Measurements from ENCODE around the gene ZNF792.
"Not testable (repeated sequence)": the region's sequence is repeated elsewhere in the genome, so short reads cannot be mapped to it uniquely, and the experiment has no call there.

The ZNF792 gene

GRCh38 chr19:34999498-35000337 lies 35.7 kb upstream of the ZNF792 start, which contains the start of gene GRAMD1A:
TSS of gene GRAMD1A (plus strand) at chr19:35000323. CDS start at chr19:35000479, 156 bp downstream.
- DNase-seq, result peak in 53 of 56 donors; percentile 26 to 87 (median 68)

- no peak for DNase-seq
Observed at GRCh38 chr19:34998777-34999497, 34.9 kb upstream of the ZNF792 start.

- not testable (repeated sequence) for DNase-seq
Observed at GRCh38 chr19:34998224-34998623, 34.2 kb upstream of the ZNF792 start.

DNA sequence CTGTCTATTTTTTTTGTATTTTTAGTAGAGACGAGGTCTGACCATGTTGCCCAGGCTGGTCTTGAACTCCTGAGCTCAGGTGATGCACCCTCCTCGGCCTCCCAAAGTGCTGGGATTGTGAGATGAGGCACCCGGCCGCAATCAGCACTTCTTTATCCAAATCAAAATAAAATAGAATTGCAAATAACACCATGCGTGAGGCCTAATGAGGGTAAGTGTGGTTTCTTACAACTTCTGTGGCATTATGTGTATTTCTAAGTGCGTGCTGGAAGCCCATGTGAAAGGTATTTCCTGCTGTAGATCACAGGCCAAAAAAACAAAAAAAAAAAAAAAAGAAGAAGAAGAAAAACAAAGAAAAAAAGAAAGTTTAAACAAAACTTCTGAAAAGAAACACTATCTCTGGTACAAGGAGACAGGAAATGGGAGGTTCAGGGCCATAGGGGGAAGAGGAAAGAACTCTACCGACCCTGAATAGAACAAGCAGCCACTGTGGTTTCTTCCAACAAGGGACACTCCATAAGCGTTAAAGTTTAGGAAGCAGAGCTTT lies 33.1 kb upstream of the ZNF792 start:
- no peak for DNase-seq

DNA sequence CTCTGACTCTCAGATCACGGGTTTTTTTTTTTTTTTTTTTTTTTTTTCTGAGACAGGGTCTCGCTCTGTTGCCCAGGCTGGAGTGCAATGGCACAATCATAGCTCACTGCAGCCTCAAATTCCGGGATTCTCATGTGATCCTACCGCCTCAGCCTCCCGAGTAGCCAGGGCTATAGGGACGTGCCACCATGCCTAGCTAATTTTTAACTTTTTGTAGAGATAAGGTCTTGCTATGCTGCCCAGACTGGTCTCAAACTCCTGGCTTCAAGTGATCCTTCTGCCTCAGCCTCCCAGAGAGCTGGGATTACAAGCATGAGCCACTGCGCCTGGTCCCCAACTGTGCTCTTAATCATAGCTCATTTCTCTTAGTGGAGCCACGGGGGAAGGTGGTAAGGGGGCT lies 31.5 kb upstream of the ZNF792 start:
- DNase-seq, result no peak

DNA sequence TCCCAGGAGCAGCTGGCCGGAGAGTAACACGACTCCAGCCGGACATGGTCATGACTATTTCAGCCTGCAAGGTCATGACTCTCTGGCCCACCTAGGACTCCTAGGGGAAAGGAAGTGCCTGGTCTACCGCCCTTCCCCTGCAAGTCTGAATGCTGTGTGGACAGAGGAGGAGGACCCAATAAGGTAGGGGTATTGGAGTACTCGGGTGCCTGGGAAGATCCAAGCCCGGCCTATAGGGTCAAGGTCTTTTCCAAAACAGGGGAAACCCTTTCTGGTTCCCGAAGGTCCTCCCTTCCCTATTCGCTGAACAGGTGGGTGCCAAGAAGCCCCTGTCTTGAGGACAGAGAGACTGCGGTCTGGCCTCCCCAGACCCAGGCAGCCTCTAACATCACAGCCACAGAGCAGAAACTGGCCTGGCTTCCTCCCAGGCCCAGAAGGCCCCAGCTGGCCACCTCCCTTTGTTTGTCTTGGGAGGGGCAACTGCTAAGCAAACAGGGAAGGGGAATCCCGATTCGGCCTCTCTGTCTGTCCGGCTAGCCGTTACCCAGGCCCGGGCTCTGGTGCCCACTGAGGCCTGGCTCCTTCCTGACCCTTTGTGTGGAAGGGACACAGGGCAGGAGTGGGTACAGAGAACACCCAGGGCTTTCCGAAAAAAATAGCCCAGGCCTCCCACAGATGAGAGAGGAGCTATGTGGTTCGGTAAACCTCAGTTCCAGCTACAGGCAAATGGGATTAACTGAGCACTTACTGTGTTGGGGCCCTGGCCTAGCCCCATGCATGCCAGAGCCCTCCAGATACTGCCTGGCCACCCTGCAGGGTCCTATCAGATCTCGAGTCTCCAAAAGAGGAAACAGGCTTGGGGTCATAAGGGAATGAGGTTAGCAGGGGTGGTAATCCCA lies 30.9 kb upstream of the ZNF792 start:
- DNase-seq, result no peak

GRCh38 chr19:34994286-34994642 lies 30.2 kb upstream of the ZNF792 start:
- no peak for DNase-seq

DNA sequence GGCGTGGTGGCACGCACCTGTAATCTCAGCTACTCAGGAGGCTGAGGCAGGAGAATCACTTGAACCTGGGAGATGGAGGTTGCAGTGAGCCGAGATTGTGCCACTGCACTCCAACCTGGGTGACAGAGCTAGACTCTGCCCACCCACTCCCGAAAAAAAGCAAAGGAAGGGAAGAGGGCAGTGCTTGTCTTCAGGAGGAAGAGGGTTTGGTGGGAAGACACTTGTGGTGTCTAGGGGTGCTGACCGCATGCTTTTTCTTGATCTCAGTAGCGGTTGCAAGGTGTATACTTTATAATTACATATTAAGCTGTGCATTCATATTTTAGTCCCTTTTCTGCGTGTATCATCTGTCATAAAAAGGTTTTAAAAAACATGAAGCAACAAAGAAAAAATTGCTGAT lies 28.6 kb upstream of the ZNF792 start:
- not testable (repeated sequence) for DNase-seq

DNA sequence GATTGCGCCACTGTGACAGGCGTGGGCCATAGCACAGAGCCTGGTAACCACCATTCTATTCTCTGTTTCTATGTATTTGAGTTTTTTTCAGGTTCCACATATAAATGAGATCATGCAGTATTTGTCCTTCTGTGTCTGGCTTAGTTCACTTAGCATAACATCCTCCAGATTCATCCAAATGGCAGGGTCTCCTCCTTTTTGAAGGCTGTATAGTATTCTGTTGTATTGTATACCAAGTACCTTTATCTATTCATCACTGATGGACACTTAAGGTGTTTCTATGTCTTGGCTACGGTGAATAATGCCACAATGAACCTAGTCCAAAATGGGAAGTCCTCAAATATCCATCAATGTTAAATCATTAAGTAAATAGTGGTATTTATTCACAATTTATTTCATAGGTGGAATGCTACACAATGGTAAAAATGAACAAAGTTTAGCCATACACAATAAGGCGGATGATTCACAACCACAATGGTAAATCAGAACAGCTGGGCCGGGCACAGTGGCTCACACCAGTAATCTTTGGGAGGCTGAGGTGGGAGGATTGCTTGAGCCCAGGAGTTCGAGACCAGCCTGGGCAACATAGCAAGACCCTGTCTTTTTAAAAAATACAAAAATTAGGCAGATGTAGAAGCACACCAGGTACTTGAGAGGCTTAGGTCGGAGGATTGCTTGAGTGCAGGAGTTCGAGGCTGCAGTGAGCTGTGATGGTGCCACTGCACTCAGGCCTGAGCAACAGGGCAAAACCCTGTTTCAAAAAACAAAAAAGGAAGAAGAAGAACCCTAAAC lies 27.7 kb upstream of the ZNF792 start:
- DNase-seq, result no peak

- no peak for DNase-seq
Observed at GRCh38 chr19:34990578-34991192, 26.7 kb upstream of the ZNF792 start.

- DNase-seq, result no peak
Observed at GRCh38 chr19:34989298-34989697, 25.3 kb upstream of the ZNF792 start.

- DNase-seq, result no peak
Observed at GRCh38 chr19:34988119-34988518, 24.1 kb upstream of the ZNF792 start.

DNA sequence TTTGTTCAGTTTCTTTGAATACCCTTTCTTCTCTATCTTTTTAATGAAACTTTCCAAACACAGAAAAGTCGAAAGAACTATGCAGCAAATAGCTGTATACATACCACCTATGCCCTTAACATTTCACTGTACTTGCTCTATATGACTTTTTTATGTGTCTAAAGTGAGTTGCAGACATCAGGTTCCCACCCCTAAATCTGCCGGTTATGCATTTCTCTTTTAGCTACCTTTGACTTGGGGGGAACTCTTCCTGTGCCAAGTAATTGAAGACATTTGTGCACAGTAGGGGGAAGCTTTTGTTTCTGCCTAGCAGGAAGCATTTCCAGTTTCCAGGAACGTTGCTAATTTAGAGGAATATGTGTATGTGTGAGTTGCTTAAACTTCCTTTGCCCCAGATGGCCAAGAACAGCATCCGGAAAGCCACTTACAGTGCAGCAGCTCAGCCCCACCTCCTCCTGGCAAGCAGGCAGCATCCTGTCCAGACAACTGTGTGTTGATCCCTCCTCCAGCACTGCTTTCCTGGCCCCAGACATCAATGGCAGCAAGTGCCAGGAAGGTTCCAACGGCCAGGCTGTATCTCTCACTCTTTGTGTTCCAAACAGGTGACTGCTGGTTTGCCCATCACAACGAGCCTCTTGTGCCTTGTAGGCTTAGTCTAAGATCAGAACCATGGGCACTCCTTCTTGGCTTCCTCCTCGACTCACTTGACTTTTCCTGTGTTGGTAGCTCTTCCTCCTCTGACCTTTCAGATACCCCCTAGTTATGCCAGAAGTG lies 21.4 kb upstream of the ZNF792 start:
- DNase-seq, result no peak

GRCh38 chr19:34984287-34984686 lies 20.3 kb upstream of the ZNF792 start:
- no peak for DNase-seq

DNA sequence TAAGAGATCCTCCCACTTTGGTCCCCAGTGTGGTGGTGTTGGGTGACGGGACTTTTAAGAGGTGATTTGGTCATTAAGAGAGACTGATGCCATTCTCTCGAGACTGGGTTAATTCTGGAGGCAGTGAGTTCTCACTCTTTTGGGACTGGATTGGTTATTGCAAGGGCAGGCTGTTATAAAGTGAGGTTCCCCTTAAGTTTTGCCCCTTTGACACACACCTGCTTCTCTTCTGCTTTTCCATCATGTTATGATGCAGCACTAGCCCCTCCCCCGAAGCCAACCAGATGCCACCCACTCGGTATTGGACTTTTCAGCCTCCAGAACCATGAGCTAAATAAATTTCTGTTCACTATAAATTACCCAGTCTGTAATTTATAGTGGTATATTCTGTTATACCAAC lies 19.8 kb upstream of the ZNF792 start:
- no peak for DNase-seq

DNA sequence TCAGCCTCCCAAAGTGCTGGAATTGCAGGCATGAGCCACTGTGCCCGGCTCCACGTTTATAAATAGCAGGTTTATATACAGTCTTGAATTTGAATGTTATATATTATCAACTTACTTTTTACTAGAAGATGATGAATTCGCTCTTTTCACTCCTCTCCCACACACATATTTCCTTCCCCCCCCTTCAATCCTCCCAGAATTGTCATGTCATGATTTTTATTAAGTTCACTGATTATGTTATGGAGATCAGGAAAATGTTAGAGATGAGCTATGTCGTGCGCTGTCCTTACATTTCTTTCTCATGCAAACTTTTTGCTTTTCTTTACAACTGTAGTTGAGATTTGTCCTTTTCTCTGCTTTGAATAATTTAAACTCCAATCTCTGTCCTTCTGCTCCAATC lies 18.2 kb upstream of the ZNF792 start:
- no peak for DNase-seq

DNA sequence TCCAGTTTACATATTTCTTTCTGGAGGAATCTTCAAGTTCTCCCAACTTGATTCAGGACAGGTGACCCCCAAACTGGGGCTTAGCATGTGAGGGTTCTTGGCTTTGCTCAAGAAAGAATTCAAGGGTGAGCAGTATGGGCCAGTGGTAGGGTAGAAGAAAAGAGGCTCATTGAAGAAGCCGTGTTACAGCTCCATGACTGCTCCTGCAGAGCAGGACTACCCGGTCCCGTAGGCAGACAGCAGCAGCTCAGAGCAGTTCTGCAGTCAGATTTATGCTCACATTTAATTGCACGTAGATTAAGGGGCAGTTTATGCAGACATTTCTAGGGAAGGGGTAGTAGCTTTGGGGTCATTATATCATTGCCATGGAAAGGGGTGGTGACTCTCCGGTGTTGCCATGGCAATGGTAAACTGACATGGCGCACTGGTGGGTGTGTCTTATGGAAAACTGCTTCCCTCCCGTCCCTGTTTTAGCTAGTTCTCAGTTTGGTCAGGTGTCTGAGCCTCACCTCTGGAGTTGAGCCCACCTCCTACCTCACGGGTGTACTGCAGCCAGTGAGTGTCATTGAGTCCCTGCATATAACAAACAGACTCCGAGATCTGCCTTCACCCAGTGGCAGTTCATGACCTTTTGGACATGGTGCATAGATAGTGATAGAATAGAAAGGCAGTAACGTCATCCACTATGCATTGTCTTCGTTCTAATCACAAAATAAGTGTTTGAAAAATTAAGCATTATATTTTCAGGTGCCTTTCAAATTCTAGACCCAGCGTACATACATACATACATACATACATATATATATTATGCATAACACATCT lies 16.0 kb upstream of the ZNF792 start:
- DNase-seq, result no peak

GRCh38 chr19:34976611-34977010 lies 12.6 kb upstream of the ZNF792 start:
- no peak for DNase-seq

Measured in amygdala (tissue), 56 donors.